ENCODE measurements around the gene LDLRAP1. TPM values are rescaled to one million over a fixed set of nuclear protein-coding genes. Genes with fewer than 3 reads are reported as not detected.

The LDLRAP1 gene
- total and polyA plus RNA-seq, 7 donors: 5.6 to 12.9 (median 10.5) TPM

- no peak for TF ChIP-seq CTCF (IDR thresholded peaks at IDR 0.05)
- intact Hi-C loops (cut with DNase I): no loop called here
- no peak overlapping the region for H3K27ac ChIP-seq
- H3K36me3 ChIP-seq (ENCODE audit: insufficient read depth in 1 of 2, low read depth in 1 of 2): no peaks in the 10 kb centered on the region
- DNase-seq: no peak
- no peaks in the 10 kb centered on the region for H3K27me3 ChIP-seq (ENCODE audit: insufficient read depth in 3 of 3, low read length in 2 of 3)
- ATAC-seq: peak in 2 of 4 donors; percentile 38 to 50
- 59 to 83% (median 63%) methylated on average over 4 to 5 of the region's 5 CpGs for WGBS, 3 donors
- peaks cover 29% of the 10 kb centered on the region for H3K4me1 ChIP-seq
- H3K9me3 ChIP-seq: no peaks in the 10 kb centered on the region
- H3K4me3 ChIP-seq: no peak overlapping the region
Observed at GRCh38 chr1:25572107-25572506, 28.7 kb downstream of the LDLRAP1 start.

- ATAC-seq (peak; percentile 49 to 77 (median 61)), DNase-seq (peak; percentile 64 to 77)
- H3K4me1 ChIP-seq: peaks cover 21% of the 10 kb centered on the region
- WGBS, 3 donors: 34 to 41% (median 35%) methylated on average over 18 of the region's 18 CpGs
- intact Hi-C loops (cut with DNase I): no loop called here
- no peaks in the 10 kb centered on the region for H3K27me3 ChIP-seq (ENCODE audit: insufficient read depth in 3 of 3, low read length in 2 of 3)
- H3K9me3 ChIP-seq: no peaks in the 10 kb centered on the region
- no peaks in the 10 kb centered on the region for H3K36me3 ChIP-seq (ENCODE audit: insufficient read depth in 1 of 2, low read depth in 1 of 2)
- peak; percentile 63 for TF ChIP-seq CTCF (IDR thresholded peaks at IDR 0.05)
- H3K27ac ChIP-seq: no peak overlapping the region
- H3K4me3 ChIP-seq: no peak overlapping the region
Observed at GRCh38 chr1:25572708-25573590, 29.5 kb downstream of the LDLRAP1 start.

GRCh38 chr1:25573591-25573930 is 30.2 kb downstream of the LDLRAP1 start:
- no peak for DNase-seq
- H3K36me3 ChIP-seq (ENCODE audit: insufficient read depth in 1 of 2, low read depth in 1 of 2): no peaks in the 10 kb centered on the region
- WGBS, 3 donors: 22 to 69% (median 37%) methylated on average over 9 of the region's 9 CpGs
- no peak overlapping the region for H3K27ac ChIP-seq
- H3K4me1 ChIP-seq: peaks cover 16% of the 10 kb centered on the region
- peak in 2 of 4 donors; percentile 37 to 49 for ATAC-seq
- no peak for TF ChIP-seq CTCF (IDR thresholded peaks at IDR 0.05)
- H3K27me3 ChIP-seq (ENCODE audit: insufficient read depth in 3 of 3, low read length in 2 of 3): no peaks in the 10 kb centered on the region
- intact Hi-C loops (cut with DNase I): no loop called here
- H3K4me3 ChIP-seq: no peak overlapping the region
- H3K9me3 ChIP-seq: no peaks in the 10 kb centered on the region

GRCh38 chr1:25573961-25574360 is 30.6 kb downstream of the LDLRAP1 start:
- Histone ChIP-seq H3K4me1 (peaks cover 12% of the 10 kb centered on the region), H3K9me3 (no peaks in the 10 kb centered on the region), H3K27me3 (ENCODE audit: insufficient read depth in 3 of 3, low read length in 2 of 3) (no peaks in the 10 kb centered on the region), H3K4me3 (no peak overlapping the region), H3K36me3 (ENCODE audit: insufficient read depth in 1 of 2, low read depth in 1 of 2) (no peaks in the 10 kb centered on the region), H3K27ac (no peak overlapping the region)
- TF ChIP-seq CTCF (IDR thresholded peaks at IDR 0.05): no peak
- 78 to 81% (median 80%) methylated on average over 8 of the region's 8 CpGs for WGBS, 3 donors
- ATAC-seq (no peak), DNase-seq (no peak)
- intact Hi-C loops (cut with DNase I): no loop called here
